ENCODE measurements around the gene ZBTB21.

DNA sequence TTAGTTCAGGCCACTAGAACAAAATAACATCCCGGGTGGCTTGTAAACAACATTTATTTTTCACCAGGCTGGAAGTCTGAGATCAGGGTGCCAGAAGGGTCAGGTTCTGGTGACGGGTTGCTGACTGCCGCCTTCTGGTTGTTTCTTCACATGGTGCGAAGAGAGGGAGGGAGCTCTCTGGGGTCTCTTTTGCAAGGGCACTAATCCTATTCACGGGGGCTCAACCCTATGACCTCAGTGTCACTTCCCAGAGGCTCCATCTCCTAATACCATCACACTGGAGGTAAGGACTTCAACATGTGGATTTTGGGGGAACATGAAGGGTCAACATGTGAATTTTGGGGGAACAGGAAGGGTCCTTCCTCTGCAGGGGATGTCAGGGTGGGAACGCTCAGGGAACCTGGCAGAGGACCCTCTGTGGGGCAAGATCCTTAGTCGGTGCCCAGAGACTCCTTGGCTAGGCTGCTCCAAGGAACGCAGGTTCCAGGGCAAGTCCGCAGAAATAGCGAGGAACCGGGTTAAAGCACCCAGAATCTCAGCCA lies 47.7 kb downstream of the ZBTB21 start:
- TF ChIP-seq, protein P1, sequence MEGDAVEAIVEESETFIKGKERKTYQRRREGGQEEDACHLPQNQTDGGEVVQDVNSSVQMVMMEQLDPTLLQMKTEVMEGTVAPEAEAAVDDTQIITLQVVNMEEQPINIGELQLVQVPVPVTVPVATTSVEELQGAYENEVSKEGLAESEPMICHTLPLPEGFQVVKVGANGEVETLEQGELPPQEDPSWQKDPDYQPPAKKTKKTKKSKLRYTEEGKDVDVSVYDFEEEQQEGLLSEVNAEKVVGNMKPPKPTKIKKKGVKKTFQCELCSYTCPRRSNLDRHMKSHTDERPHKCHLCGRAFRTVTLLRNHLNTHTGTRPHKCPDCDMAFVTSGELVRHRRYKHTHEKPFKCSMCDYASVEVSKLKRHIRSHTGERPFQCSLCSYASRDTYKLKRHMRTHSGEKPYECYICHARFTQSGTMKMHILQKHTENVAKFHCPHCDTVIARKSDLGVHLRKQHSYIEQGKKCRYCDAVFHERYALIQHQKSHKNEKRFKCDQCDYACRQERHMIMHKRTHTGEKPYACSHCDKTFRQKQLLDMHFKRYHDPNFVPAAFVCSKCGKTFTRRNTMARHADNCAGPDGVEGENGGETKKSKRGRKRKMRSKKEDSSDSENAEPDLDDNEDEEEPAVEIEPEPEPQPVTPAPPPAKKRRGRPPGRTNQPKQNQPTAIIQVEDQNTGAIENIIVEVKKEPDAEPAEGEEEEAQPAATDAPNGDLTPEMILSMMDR (IDR thresholded peaks at IDR 0.05; ENCODE audit: low read depth, low read length, poor library complexity, severe bottlenecking): no peak
- TF ChIP-seq EZH2phosphoT487 (IDR thresholded peaks at IDR 0.05; ENCODE audit: borderline replicate concordance, low read length): no peak

All from DOHH2 (cell line).